Measurements from ENCODE around the gene HYKK. TPM values are rescaled to one million over a fixed set of nuclear protein-coding genes. Genes with fewer than 3 reads are reported as not detected.
A peak's percentile ranks its signal among the peaks of the same experiment; 100 is the strongest.

HYKK gene
- total RNA-seq, 1 donor from 2014 or later = 10.2 TPM

- peaks cover 29% of the 10 kb centered on the region for H3K36me3 ChIP-seq
- H3K9me3 ChIP-seq (ENCODE audit: low read depth) = no peaks in the 10 kb centered on the region
- DNase-seq (ENCODE audit: low spot score) = no peak
- Mint-ChIP-seq H3K27ac (no peak overlapping the region), H3K4me1 (peaks cover 14% of the 10 kb centered on the region), H3K27me3 (ENCODE audit: insufficient read depth, low read depth) (no peaks in the 10 kb centered on the region), H3K9me3 (no peaks in the 10 kb centered on the region), H3K36me3 (peaks cover 19% of the 10 kb centered on the region), H3K4me3 (peak overlapping the region; percentile 100)
- peak overlapping the region; percentile 85 for H3K4me2 ChIP-seq
- peaks cover 48% of the 10 kb centered on the region for H3K79me2 ChIP-seq (ENCODE audit: low read depth)
- H3K9ac ChIP-seq = no peak overlapping the region
- H3K27ac ChIP-seq = no peak overlapping the region
- no peaks in the 10 kb centered on the region for H3K27me3 ChIP-seq
- no peak overlapping the region for H2AFZ ChIP-seq (replicated peaks)
- H3K4me1 ChIP-seq = peaks cover 11% of the 10 kb centered on the region
- peaks cover 31% of the 10 kb centered on the region for H4K20me1 ChIP-seq (ENCODE audit: low read depth)
- TF ChIP-seq EZH2 (IDR thresholded peaks at IDR 0.05) (no peak), CTCF (IDR thresholded peaks at IDR 0.05) (no peak), EZH2phosphoT487 (IDR thresholded peaks at IDR 0.05) (no peak)
- H3F3A ChIP-seq (ENCODE audit: low read depth) = peaks cover 6% of the 10 kb centered on the region
- H3K4me3 ChIP-seq = peak overlapping the region; percentile 91
These were observed 35.3 kb downstream of the HYKK start for GRCh38 chr15:78542647-78543046.

GRCh38 chr15:78550194-78550593 is 42.8 kb downstream of the HYKK start:
- peaks cover 2% of the 10 kb centered on the region for H4K20me1 ChIP-seq (ENCODE audit: low read depth)
- H3K4me3 ChIP-seq = no peak overlapping the region
- Mint-ChIP-seq H3K4me3 (no peak overlapping the region), H3K4me1 (no peaks in the 10 kb centered on the region), H3K27me3 (ENCODE audit: insufficient read depth, low read depth) (no peaks in the 10 kb centered on the region), H3K9me3 (no peaks in the 10 kb centered on the region), H3K36me3 (peaks cover 18% of the 10 kb centered on the region), H3K27ac (no peak overlapping the region)
- H3K27ac ChIP-seq = no peak overlapping the region
- no peak for DNase-seq (ENCODE audit: low spot score)
- H3K9ac ChIP-seq = no peak overlapping the region
- H3K79me2 ChIP-seq (ENCODE audit: low read depth) = peaks cover 2% of the 10 kb centered on the region
- no peak overlapping the region for H2AFZ ChIP-seq (replicated peaks)
- H3K9me3 ChIP-seq (ENCODE audit: low read depth) = no peaks in the 10 kb centered on the region
- H3F3A ChIP-seq (ENCODE audit: low read depth) = peaks cover 15% of the 10 kb centered on the region
- H3K36me3 ChIP-seq = peaks cover 19% of the 10 kb centered on the region
- no peak overlapping the region for H3K4me2 ChIP-seq
- H3K4me1 ChIP-seq = no peaks in the 10 kb centered on the region
- TF ChIP-seq EZH2 (IDR thresholded peaks at IDR 0.05) (no peak), EZH2phosphoT487 (IDR thresholded peaks at IDR 0.05) (no peak), CTCF (IDR thresholded peaks at IDR 0.05) (no peak)
- no peaks in the 10 kb centered on the region for H3K27me3 ChIP-seq

GRCh38 chr15:78550815-78551214 is 43.4 kb downstream of the HYKK start:
- H3K4me3 Mint-ChIP-seq = no peak overlapping the region
- Histone ChIP-seq H4K20me1 (ENCODE audit: low read depth) (no peaks in the 10 kb centered on the region), H3K9me3 (ENCODE audit: low read depth) (no peaks in the 10 kb centered on the region), H3F3A (ENCODE audit: low read depth) (peaks cover 15% of the 10 kb centered on the region), H3K36me3 (peaks cover 12% of the 10 kb centered on the region), H3K9ac (no peak overlapping the region), H3K4me2 (no peak overlapping the region), H3K27ac (peak overlapping the region; percentile 31), H3K79me2 (ENCODE audit: low read depth) (no peaks in the 10 kb centered on the region), H2AFZ (replicated peaks) (no peak overlapping the region), H3K4me3 (no peak overlapping the region), H3K4me1 (no peaks in the 10 kb centered on the region), H3K27me3 (no peaks in the 10 kb centered on the region)
- H3K9me3 Mint-ChIP-seq = no peaks in the 10 kb centered on the region
- H3K4me1 Mint-ChIP-seq = no peaks in the 10 kb centered on the region
- H3K27me3 Mint-ChIP-seq (ENCODE audit: insufficient read depth, low read depth) = no peaks in the 10 kb centered on the region
- H3K36me3 Mint-ChIP-seq = peaks cover 16% of the 10 kb centered on the region
- TF ChIP-seq CTCF (IDR thresholded peaks at IDR 0.05) = no peak
- TF ChIP-seq EZH2 (IDR thresholded peaks at IDR 0.05) = no peak
- TF ChIP-seq EZH2phosphoT487 (IDR thresholded peaks at IDR 0.05) = no peak
- H3K27ac Mint-ChIP-seq = no peak overlapping the region
- no peak for DNase-seq (ENCODE audit: low spot score)

All from neural progenitor cell (in vitro differentiated cells).